B cell (primary cell): Measurements from ENCODE around the gene PSMA2.

Experiments used
- EZH2 ChIP-seq: IDR thresholded peaks from 2 replicates; pipeline ENCODE4 v1.6.1; 2012; ENCODE audit warnings: borderline replicate concordance, low read depth, mild to moderate bottlenecking, moderate library complexity, low read length; ENCODE audit not compliant: insufficient read depth, poor library complexity, severe bottlenecking
- TF ChIP-seq, protein P1 (sequence below): fragments of 200-600 bp; IDR thresholded peaks from one replicate; pipeline ENCODE4 v1.8.0; 2022; ENCODE audit warnings: antibody characterized with exemption, mild to moderate bottlenecking

DNA sequence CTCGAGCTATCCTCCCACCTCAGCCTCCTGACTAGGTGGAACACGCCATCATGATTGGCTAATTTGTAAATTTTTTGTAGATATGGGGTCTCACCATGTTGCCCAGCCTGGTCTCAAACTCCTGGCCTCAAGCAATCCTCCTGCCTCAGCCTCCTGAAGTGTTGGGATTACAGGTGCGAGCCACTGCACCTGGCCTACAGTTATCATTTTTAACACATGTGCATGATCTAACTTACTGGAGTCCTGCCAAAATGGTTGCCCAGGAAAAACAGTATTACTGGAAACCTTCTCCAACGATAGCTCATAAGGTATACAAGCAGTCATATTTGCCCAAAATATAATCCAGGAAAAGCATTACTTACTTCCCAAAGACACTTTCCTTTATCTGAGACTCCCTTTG is 20.4 kb upstream of the PSMA2 start:
- TF ChIP-seq, protein P1, sequence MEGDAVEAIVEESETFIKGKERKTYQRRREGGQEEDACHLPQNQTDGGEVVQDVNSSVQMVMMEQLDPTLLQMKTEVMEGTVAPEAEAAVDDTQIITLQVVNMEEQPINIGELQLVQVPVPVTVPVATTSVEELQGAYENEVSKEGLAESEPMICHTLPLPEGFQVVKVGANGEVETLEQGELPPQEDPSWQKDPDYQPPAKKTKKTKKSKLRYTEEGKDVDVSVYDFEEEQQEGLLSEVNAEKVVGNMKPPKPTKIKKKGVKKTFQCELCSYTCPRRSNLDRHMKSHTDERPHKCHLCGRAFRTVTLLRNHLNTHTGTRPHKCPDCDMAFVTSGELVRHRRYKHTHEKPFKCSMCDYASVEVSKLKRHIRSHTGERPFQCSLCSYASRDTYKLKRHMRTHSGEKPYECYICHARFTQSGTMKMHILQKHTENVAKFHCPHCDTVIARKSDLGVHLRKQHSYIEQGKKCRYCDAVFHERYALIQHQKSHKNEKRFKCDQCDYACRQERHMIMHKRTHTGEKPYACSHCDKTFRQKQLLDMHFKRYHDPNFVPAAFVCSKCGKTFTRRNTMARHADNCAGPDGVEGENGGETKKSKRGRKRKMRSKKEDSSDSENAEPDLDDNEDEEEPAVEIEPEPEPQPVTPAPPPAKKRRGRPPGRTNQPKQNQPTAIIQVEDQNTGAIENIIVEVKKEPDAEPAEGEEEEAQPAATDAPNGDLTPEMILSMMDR: no peak
- TF ChIP-seq EZH2: no peak
